Subcutaneous adipose tissue (tissue), 4 donors: ENCODE results near the gene MADD. TPM values are rescaled to one million over a fixed set of nuclear protein-coding genes. Genes with fewer than 3 reads are reported as not detected.

ENCODE experiments used
- total RNA-seq, 4 donors: library from RNA; depleted of rRNA; stranded (reverse); fragments of >200 nt; gene quantifications; one replicate each; pipeline ENCODE4 v1.1.0, GENCODE V29; 2016
- TF ChIP-seq, protein P1 (sequence below): fragments of 450-650 bp; IDR thresholded peaks from one replicate; pipeline ENCODE4 v1.5.1; 2016; ENCODE audit warnings: low read depth, mild to moderate bottlenecking, control low read depth, antibody characterized with exemption, moderate library complexity

MADD gene
- total RNA-seq, 4 donors from 2014 or later = 21.0 to 52.2 (median 44.6) TPM

DNA sequence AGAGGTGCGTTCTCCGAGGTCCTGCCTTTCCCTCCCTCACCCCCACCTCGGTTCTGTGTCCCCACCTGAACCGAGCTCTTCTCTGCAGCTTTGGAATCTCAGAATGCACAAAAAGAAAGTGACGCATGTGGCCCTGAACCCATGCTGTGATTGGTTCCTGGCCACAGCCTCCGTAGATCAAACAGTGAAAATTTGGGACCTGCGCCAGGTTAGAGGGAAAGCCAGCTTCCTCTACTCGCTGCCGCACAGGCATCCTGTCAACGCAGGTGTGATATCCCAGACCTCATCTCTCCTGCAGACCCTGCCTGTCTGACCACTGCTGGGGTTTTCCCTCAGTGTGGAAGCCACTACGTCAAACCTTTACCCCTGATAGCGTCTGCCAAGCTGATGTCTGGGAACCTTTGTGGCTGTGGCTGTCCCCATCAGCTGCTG, 35.2 kb upstream of the MADD start:
- TF ChIP-seq, protein P1, sequence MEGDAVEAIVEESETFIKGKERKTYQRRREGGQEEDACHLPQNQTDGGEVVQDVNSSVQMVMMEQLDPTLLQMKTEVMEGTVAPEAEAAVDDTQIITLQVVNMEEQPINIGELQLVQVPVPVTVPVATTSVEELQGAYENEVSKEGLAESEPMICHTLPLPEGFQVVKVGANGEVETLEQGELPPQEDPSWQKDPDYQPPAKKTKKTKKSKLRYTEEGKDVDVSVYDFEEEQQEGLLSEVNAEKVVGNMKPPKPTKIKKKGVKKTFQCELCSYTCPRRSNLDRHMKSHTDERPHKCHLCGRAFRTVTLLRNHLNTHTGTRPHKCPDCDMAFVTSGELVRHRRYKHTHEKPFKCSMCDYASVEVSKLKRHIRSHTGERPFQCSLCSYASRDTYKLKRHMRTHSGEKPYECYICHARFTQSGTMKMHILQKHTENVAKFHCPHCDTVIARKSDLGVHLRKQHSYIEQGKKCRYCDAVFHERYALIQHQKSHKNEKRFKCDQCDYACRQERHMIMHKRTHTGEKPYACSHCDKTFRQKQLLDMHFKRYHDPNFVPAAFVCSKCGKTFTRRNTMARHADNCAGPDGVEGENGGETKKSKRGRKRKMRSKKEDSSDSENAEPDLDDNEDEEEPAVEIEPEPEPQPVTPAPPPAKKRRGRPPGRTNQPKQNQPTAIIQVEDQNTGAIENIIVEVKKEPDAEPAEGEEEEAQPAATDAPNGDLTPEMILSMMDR = no peak

DNA sequence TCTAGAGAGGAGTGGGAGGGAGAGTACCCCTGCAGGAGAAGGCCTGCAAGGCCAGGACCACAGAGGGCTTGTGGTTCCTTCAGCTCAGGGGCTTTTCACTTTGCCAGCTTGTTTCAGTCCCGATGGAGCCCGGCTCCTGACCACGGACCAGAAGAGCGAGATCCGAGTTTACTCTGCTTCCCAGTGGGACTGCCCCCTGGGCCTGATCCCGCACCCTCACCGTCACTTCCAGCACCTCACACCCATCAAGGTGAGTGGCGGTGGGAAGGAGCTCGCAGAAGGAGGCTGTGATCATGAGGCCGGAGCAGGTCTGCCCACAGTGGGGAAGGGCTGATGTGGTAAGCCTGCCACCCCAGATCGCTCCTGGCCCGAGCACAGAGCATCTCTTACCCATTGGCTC, 34.8 kb upstream of the MADD start:
- TF ChIP-seq, protein P1 = no peak

DNA sequence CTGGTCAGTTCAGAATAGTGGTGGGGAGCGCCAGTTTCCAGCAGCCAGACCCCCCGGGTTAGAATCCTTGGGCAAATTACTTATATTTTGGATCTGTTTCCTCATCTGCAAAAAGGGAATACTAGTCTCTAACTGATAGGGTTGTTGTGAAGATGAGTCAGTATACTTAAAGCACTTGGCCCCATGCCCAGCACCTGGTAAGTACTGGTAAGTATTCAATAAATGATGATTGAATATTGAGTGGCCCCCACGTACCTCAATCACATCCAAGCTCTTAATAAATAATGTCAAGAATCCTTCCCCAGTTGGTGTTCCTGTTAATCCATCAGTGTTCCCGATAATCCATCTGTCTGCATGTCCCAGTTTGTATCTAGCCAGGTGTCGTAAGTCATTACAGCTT, 33.5 kb upstream of the MADD start:
- TF ChIP-seq, protein P1 = no peak

DNA sequence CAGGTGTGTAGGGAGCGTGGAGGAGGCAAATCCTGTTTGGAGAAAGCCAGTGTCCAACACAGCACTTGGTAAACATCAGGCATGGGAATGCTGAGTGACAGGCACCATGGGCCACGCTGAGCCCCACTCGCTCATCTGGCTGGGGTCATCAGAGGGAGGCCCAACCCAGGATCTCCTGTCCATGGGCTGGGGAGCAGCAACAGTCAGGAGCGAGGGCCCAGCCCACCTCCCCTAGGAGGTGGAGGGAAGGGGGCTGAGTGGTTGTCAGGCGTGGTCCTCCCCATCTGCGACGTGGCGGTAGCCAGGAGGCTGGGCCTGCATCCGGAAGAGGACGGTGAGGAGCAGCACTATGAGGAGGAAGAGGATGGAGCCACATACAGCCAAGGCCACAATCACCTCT, 30.1 kb upstream of the MADD start:
- TF ChIP-seq, protein P1 = no peak

- TF ChIP-seq, protein P1 = no peak
Measured at GRCh38 chr11:47241841-47242301, 28.1 kb upstream of the MADD start.

GRCh38 chr11:47242596-47243192, 27.2 kb upstream of the MADD start:
- TF ChIP-seq, protein P1 = no peak

DNA sequence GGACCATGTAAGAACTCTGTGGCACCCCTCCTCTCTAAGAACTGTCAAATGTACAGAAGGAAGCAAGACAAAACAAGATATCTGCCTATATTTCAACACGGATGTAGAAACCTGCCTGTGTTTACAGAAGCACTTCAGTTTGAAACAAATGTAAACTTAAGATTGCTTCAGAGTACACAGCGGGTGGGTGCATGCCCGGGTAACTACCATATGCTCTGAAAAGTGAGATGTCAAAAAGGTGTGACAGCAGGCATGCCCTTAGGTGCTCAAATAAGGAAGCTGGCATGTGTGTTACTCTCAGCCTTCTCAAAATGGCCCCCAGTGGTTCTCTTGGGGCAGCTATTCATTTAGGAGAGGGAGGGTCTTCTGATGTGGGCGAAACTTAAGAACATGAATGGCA, 26.5 kb upstream of the MADD start:
- TF ChIP-seq, protein P1 = no peak
